ENCODE measurements around the gene LIPG. TPM values are rescaled to one million over a fixed set of nuclear protein-coding genes. Genes with fewer than 3 reads are reported as not detected.

The LIPG gene
- polyA plus RNA-seq, 1 donor from 2014 or later: 0.85 TPM

DNA sequence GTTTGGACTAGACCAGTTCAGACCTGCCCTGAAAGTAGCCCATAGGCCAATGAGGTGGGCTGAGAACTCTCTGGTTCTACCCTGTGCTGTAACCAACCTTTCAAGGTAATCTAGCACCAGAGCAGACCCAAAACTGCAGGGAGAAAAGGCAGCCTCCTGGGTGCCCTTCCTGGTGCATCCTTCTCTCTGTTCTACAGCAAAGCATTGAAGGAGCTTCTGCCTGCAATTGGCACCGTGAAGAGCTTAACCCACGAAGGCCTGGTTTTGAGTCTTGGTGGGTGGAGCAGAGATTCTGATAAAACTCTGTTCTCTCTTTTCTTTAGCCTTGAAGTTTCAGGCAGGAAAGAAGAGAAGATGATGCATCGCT, 55.5 kb downstream of the LIPG start:
- Histone ChIP-seq H3K9me3 (ENCODE audit: low read length) (no peaks in the 10 kb centered on the region), H2AFZ (ENCODE audit: low read depth, low read length) (no peak overlapping the region), H4K20me1 (ENCODE audit: insufficient read depth) (no peaks in the 10 kb centered on the region), H3K79me2 (replicated peaks; ENCODE audit: insufficient read depth, low read length) (no peaks in the 10 kb centered on the region), H3K9ac (ENCODE audit: low read length) (no peak overlapping the region), H3K27ac (ENCODE audit: low read length) (no peak overlapping the region), H3K36me3 (ENCODE audit: insufficient read depth, low read length) (no peaks in the 10 kb centered on the region), H3K9me2 (ENCODE audit: insufficient read depth, low read length) (no peaks in the 10 kb centered on the region), H3F3A (ENCODE audit: insufficient read depth, low read length, poor library complexity, severe bottlenecking) (no peaks in the 10 kb centered on the region), H3K27me3 (ENCODE audit: insufficient read depth, low read depth, low read length) (no peaks in the 10 kb centered on the region), H3K4me2 (ENCODE audit: low read length) (no peak overlapping the region), H3K4me3 (ENCODE audit: low read length) (no peak overlapping the region)
- TF ChIP-seq MXI1 (conservative IDR thresholded peaks at IDR 0.05; ENCODE audit: poor library complexity, severe bottlenecking) (no peak), REST (IDR thresholded peaks at IDR 0.05; ENCODE audit: borderline replicate concordance) (no peak), RAD21 (conservative IDR thresholded peaks at IDR 0.05) (no peak), EZH2 (IDR thresholded peaks at IDR 0.05; ENCODE audit: borderline replicate concordance, insufficient read depth, low read length, poor library complexity, severe bottlenecking) (no peak), POLR2AphosphoS5 (IDR thresholded peaks at IDR 0.05) (no peak), EP300 (conservative IDR thresholded peaks at IDR 0.05; ENCODE audit: poor library complexity, severe bottlenecking) (no peak), CTCF (IDR thresholded peaks at IDR 0.05; ENCODE audit: poor library complexity, severe bottlenecking) (no peak), TAF1 (IDR thresholded peaks at IDR 0.05; ENCODE audit: low read depth) (no peak), SMC3 (conservative IDR thresholded peaks at IDR 0.05; ENCODE audit: poor library complexity) (no peak)

GRCh38 chr18:49617865-49618264, 56.0 kb downstream of the LIPG start:
- TF ChIP-seq EP300 (conservative IDR thresholded peaks at IDR 0.05; ENCODE audit: poor library complexity, severe bottlenecking) (no peak), CTCF (IDR thresholded peaks at IDR 0.05; ENCODE audit: poor library complexity, severe bottlenecking) (no peak), POLR2AphosphoS5 (IDR thresholded peaks at IDR 0.05) (no peak), EZH2 (IDR thresholded peaks at IDR 0.05; ENCODE audit: borderline replicate concordance, insufficient read depth, low read length, poor library complexity, severe bottlenecking) (no peak), SMC3 (conservative IDR thresholded peaks at IDR 0.05; ENCODE audit: poor library complexity) (no peak)
- Histone ChIP-seq H2AFZ (ENCODE audit: low read depth, low read length) (no peak overlapping the region), H3K4me2 (ENCODE audit: low read length) (no peak overlapping the region), H3K9me3 (ENCODE audit: low read length) (no peaks in the 10 kb centered on the region), H3K36me3 (ENCODE audit: insufficient read depth, low read length) (no peaks in the 10 kb centered on the region), H3K79me2 (replicated peaks; ENCODE audit: insufficient read depth, low read length) (no peaks in the 10 kb centered on the region), H3K27me3 (ENCODE audit: insufficient read depth, low read depth, low read length) (no peaks in the 10 kb centered on the region), H4K20me1 (ENCODE audit: insufficient read depth) (no peaks in the 10 kb centered on the region), H3K27ac (ENCODE audit: low read length) (no peak overlapping the region), H3K4me3 (ENCODE audit: low read length) (no peak overlapping the region), H3K9ac (ENCODE audit: low read length) (no peak overlapping the region), H3K9me2 (ENCODE audit: insufficient read depth, low read length) (no peaks in the 10 kb centered on the region), H3F3A (ENCODE audit: insufficient read depth, low read length, poor library complexity, severe bottlenecking) (no peaks in the 10 kb centered on the region)
